ENCODE data around the gene OSGIN1. TPM values are rescaled to one million over a fixed set of nuclear protein-coding genes. Genes with fewer than 3 reads are reported as not detected.

Gene OSGIN1
- total RNA-seq, 1 experiment from 2014 or later: 21.8 TPM

Other genes with a start within 250 kb of the OSGIN1 start
- 226 and 235 TPM in 2 replicates for gene HSBP1, start 145.3 kb upstream of the OSGIN1 start, total RNA-seq (2022)
- 8.7 and 9.0 TPM in 2 replicates for gene MLYCD, start 54.1 kb upstream of the OSGIN1 start, total RNA-seq (2022)
- 0.68 and 0.79 TPM in 2 replicates for gene NECAB2, start 15.0 kb downstream of the OSGIN1 start, total RNA-seq (2022)
- gene SLC38A8, start 89.6 kb downstream of the OSGIN1 start, total RNA-seq (2022): 0.79 and 2.1 TPM in 2 replicates
- gene MBTPS1, start 163.7 kb downstream of the OSGIN1 start, total RNA-seq (2022): 93.2 and 96.4 TPM in 2 replicates
- gene HSDL1, start 191.9 kb downstream of the OSGIN1 start, total RNA-seq (2022): 21.0 and 23.7 TPM in 2 replicates
- gene DNAAF1, start 192.1 kb downstream of the OSGIN1 start, total RNA-seq (2022): 0.07 TPM in 1 of 2 replicates, not detected in the other
- 69.9 and 79.7 TPM in 2 replicates for gene TAF1C, start 233.8 kb downstream of the OSGIN1 start, total RNA-seq (2022)
- gene ADAD2, start 237.9 kb downstream of the OSGIN1 start, total RNA-seq (2022): not detected in 2 replicates